SJCRH30 (cell line): ENCODE results near the gene GP9. TPM values are rescaled to one million over a fixed set of nuclear protein-coding genes. Genes with fewer than 3 reads are reported as not detected.

Experiments
- DNase-seq, 2 experiments: peaks; one replicate each; pipeline ENCODE4 v3.0.0-alpha.2; 2015 to 2020
- H3K27ac ChIP-seq: fragments of 250-450 bp; sonication (Bioruptor Pico); 2 replicates; pipeline ENCODE4 v1.5.1; 2020; ENCODE audit warnings: mild to moderate bottlenecking, moderate library complexity
- H3K27me3 ChIP-seq: fragments of 250-450 bp; sonication (Bioruptor Pico); 2 replicates; pipeline ENCODE4 v1.5.1; 2020; ENCODE audit warnings: mild to moderate bottlenecking, moderate library complexity
- H3K36me3 ChIP-seq: fragments of 250-450 bp; sonication (Bioruptor Pico); 2 replicates; pipeline ENCODE4 v1.5.1; 2020; ENCODE audit warnings: mild to moderate bottlenecking, moderate library complexity
- H3K4me1 ChIP-seq: fragments of 250-450 bp; sonication (Bioruptor Pico); 2 replicates; pipeline ENCODE4 v1.5.1; 2020; ENCODE audit warnings: mild to moderate bottlenecking, moderate library complexity
- H3K4me3 ChIP-seq: fragments of 250-450 bp; sonication (Bioruptor Pico); 2 replicates; pipeline ENCODE4 v1.5.1; 2020; ENCODE audit warnings: mild to moderate bottlenecking, moderate library complexity
- H3K9me3 ChIP-seq: fragments of 250-450 bp; sonication (Bioruptor Pico); replicated peaks from 2 replicates; pipeline ENCODE4 v1.5.1; 2020; ENCODE audit warnings: mild to moderate bottlenecking, moderate library complexity
- total RNA-seq: library from RNA; depleted of rRNA; stranded (reverse); fragments of >200 nt; shearing (Covaris generic); gene quantifications from 2 replicates; pipeline ENCODE4 v1.2.3, GENCODE V29; 2014

The GP9 gene
- total RNA-seq, 1 experiment from 2014 or later, result not detected

DNA sequence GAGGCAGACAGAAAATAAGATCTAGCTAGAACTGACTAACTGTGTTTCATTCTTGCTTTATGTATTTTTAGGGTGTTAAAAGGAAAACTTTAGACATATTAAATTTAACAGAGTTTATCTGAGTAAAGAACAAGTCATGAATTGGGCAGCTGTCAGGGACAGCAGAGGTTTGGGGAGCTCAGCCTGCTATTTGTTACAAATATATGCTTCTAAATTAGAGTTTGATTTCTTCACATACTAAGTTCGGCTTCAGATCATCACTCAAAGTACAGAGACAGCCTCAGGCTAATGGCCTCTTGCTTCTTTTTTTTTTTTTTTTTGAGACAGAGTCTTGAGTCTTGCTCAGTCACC is 37.6 kb upstream of the GP9 start:
- Histone ChIP-seq H3K4me3 (no peak overlapping the region), H3K27ac (no peak overlapping the region), H3K9me3 (no peaks in the 10 kb centered on the region), H3K27me3 (no peaks in the 10 kb centered on the region), H3K4me1 (0 out of 2 replicates have a peak, but pooled peaks cover 2% of the 10 kb centered on the region), H3K36me3 (no peaks in the 10 kb centered on the region)
- DNase-seq, result no peak

- H3K36me3 ChIP-seq, result no peaks in the 10 kb centered on the region
- H3K4me3 ChIP-seq, result no peak overlapping the region
- H3K27ac ChIP-seq, result no peak overlapping the region
- 0 out of 2 replicates have a peak, but pooled peaks cover 2% of the 10 kb centered on the region for H3K4me1 ChIP-seq
- no peaks in the 10 kb centered on the region for H3K9me3 ChIP-seq
- no peaks in the 10 kb centered on the region for H3K27me3 ChIP-seq
- no peak for DNase-seq
Observed at GRCh38 chr3:129023909-129024308, 36.7 kb upstream of the GP9 start.

DNA sequence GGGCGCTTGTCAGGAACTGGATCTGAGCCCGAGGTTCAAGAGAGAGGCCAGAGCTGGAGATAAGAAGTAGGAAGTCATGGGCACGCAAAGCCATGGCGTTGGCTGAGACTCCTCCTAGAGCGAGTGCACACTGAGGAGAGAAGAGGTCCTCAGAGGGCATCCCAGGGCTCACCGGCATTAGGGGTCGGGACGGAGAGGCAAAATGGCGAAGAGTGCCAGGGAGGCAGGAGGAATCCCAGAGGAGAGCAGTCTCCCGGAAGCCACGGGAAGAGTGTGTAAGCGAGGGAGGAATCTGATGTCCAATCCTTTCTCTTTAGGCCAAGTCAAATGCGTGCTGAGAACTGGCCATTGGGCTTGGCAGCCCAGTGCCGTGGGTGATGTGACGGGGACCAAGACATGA is 35.5 kb upstream of the GP9 start:
- Histone ChIP-seq H3K27me3 (no peaks in the 10 kb centered on the region), H3K36me3 (no peaks in the 10 kb centered on the region), H3K9me3 (no peaks in the 10 kb centered on the region), H3K4me3 (no peak overlapping the region), H3K4me1 (0 out of 2 replicates have a peak, but pooled peaks cover 2% of the 10 kb centered on the region), H3K27ac (no peak overlapping the region)
- DNase-seq, result no peak

- H3K4me3 ChIP-seq, result no peak overlapping the region
- no peaks in the 10 kb centered on the region for H3K9me3 ChIP-seq
- H3K27ac ChIP-seq, result no peak overlapping the region
- H3K4me1 ChIP-seq, result 0 out of 2 replicates have a peak, but pooled peaks cover 2% of the 10 kb centered on the region
- DNase-seq, result no peak
- H3K36me3 ChIP-seq, result no peaks in the 10 kb centered on the region
- H3K27me3 ChIP-seq, result no peaks in the 10 kb centered on the region
Observed at GRCh38 chr3:129025691-129026435, 34.7 kb upstream of the GP9 start.

GRCh38 chr3:129026728-129027543 is 33.6 kb upstream of the GP9 start:
- no peaks in the 10 kb centered on the region for H3K36me3 ChIP-seq
- H3K27me3 ChIP-seq, result no peaks in the 10 kb centered on the region
- H3K4me3 ChIP-seq, result peak overlapping the region; percentile 20
- no peak overlapping the region for H3K27ac ChIP-seq
- H3K4me1 ChIP-seq, result peaks cover 10% of the 10 kb centered on the region; the same call in 1 of the 2 replicates
- DNase-seq, result peak; percentile 83 to 87
- no peaks in the 10 kb centered on the region for H3K9me3 ChIP-seq

DNA sequence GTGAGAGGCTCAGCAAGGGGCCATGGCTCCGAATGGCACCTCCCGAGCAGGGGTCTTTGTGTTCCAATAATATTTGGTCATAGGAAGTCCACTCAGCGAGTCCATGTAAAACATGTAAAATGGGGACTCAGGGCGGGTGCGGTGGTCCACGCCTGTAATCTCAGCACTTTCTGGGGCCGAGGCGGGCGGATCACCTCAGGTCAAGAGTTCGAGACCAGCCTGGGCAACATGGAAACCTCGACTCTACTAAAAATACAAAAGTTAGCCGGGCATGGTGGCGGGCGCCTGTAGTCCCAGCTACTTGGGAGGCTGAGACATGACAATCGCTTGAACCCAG is 33.1 kb upstream of the GP9 start:
- Histone ChIP-seq H3K4me3 (peak overlapping the region; percentile 20; the same call in 1 of the 2 replicates), H3K9me3 (no peaks in the 10 kb centered on the region), H3K4me1 (peaks cover 14% of the 10 kb centered on the region), H3K36me3 (no peaks in the 10 kb centered on the region), H3K27me3 (no peaks in the 10 kb centered on the region), H3K27ac (no peak overlapping the region)
- no peak for DNase-seq

DNA sequence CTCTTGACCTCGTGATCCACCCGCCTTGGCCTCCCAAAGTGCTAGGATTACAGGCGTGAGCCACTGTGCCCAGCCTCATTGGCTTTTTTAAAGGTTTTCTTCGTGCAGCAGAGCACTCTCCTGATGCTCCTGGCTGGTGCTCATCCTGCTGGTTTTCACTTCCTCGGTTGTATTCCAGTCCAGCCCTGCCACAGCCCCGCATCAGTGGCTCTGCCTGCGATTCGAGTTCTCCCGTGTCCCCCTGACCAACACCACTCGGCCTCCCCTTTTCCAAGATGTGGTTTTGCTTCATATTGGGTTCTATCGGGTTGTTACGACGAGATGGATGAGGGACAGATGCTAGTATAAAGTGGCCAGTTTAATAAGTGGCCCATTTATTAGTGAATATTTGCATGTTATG is 31.7 kb upstream of the GP9 start:
- no peak for DNase-seq
- Histone ChIP-seq H3K27me3 (no peaks in the 10 kb centered on the region), H3K4me3 (no peak overlapping the region), H3K27ac (no peak overlapping the region), H3K36me3 (no peaks in the 10 kb centered on the region), H3K4me1 (peaks cover 17% of the 10 kb centered on the region), H3K9me3 (no peaks in the 10 kb centered on the region)

GRCh38 chr3:129030611-129031010 is 30.0 kb upstream of the GP9 start:
- Histone ChIP-seq H3K9me3 (no peaks in the 10 kb centered on the region), H3K36me3 (no peaks in the 10 kb centered on the region), H3K4me3 (no peak overlapping the region), H3K27me3 (no peaks in the 10 kb centered on the region), H3K27ac (no peak overlapping the region), H3K4me1 (peaks cover 17% of the 10 kb centered on the region)
- no peak for DNase-seq

DNA sequence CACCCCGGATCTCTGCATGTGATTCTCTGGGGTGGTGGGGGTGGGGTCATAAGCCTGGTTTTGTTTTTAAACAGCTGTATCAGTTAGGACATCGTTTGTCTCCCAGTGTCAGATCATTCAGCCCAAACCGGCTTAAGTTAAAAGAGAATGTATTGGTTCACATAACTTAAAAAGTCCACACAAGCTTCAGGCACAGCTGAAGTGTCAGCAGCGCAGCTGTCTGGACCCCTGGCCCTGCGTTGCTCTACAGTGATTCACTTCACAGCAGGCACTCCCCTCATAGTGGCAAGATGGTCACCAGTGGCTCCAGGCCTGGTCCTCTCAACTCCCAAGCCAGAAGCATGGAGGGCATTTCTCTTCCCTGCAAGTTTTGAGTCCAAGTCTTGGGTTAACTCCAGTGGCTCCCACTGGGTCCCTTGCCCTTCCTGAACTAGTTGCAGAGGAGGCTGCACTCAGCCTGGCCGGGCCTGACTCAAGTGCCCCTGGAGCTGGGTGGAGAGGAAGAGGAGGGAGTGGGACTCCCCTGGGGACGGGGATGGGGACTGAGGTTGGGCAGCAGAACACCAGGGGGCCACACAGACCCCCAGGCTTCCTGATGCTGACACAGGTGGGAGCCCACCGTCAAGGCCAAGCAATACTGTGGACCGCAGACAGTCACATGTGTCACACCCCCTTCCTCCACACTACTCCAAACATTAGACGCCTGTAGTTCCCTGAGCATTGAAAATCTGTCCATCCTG is 28.9 kb upstream of the GP9 start:
- H3K9me3 ChIP-seq, result no peaks in the 10 kb centered on the region
- no peak overlapping the region for H3K4me3 ChIP-seq
- H3K36me3 ChIP-seq, result no peaks in the 10 kb centered on the region
- H3K27ac ChIP-seq, result no peak overlapping the region; the same call in 1 of the 2 replicates
- peak; percentile 47 to 57 for DNase-seq
- peaks cover 17% of the 10 kb centered on the region for H3K4me1 ChIP-seq
- no peaks in the 10 kb centered on the region for H3K27me3 ChIP-seq

DNA sequence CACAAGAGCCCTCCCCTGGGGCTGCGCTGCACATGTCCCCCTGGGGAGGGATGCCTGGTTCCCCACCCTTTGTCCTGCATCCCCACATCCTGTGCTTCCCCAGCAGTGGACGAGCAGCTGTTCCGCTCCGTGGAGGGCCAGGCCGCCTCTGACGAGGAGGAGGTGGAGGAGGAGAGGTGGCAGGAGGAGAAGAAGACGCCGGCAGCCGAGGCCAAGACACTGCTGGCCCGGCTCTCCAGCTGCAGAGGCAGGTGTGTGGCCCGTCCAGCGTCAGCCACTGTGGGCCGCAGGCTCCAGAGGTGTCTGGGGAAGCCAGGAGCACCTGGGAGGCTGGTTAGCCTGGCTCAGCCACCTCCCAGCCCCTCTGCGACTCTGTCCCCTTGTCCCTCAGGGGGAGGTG is 27.9 kb upstream of the GP9 start:
- no peaks in the 10 kb centered on the region for H3K27me3 ChIP-seq
- no peaks in the 10 kb centered on the region for H3K9me3 ChIP-seq
- no peaks in the 10 kb centered on the region for H3K36me3 ChIP-seq
- H3K4me1 ChIP-seq, result peaks cover 15% of the 10 kb centered on the region
- no peak overlapping the region for H3K4me3 ChIP-seq
- peak; percentile 37 for DNase-seq
- H3K27ac ChIP-seq, result no peak overlapping the region

DNA sequence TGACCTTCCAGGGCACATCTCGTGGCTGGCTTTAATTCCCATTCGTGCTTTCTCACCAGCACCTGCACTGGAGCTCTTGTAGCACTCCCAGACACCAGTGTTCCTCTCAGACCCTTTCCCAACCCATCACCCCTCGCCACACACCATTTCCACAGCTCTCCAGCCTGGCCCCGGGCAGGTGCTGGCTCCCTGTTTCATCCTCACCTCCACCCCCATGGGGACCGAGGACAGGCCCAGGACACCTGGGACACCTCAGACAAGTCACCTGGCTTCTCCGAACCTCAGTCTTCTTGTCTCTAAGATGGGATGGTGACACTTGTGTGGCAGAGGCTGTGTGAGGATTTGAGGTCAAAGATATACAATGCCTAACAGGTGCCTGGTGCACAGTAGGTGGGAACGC is 27.4 kb upstream of the GP9 start:
- Histone ChIP-seq H3K27ac (no peak overlapping the region), H3K36me3 (no peaks in the 10 kb centered on the region), H3K9me3 (no peaks in the 10 kb centered on the region), H3K27me3 (no peaks in the 10 kb centered on the region), H3K4me3 (no peak overlapping the region), H3K4me1 (peaks cover 15% of the 10 kb centered on the region)
- DNase-seq, result no peak

DNA sequence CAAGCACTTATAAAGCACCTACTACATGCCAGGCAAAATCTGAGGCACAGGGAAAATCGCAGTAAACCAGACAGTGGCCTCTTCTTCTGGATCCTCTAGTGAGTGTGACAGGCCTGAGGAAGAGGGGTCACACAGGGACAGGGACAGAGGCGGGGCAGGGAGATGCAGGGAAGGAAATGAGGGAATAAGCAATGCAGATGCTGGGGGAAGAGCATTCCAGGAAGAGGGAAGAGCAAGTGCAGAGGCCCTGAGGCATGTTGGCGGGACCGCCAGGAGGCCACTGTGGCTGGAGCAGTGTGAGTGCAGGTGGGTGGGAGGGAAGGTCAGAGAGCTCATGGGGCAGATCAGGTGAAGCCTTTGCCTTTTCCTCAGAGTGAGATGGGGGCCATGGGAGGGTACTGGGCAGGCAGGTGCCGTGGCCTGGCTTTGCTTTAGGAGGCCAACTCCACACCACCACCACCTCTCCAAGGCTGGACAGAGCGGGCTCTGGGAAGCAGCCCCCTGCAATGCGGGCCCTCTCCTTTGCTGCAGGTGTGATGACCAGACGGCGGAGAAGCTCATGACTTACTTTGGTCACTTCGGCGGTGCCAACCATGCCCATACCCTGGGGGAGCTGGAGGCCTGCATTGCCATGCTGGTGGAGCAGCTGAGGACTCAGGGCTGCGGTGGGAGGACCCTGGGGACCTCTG is 26.8 kb upstream of the GP9 start:
- Histone ChIP-seq H3K36me3 (no peaks in the 10 kb centered on the region), H3K4me3 (no peak overlapping the region), H3K9me3 (no peaks in the 10 kb centered on the region), H3K27ac (no peak overlapping the region), H3K27me3 (no peaks in the 10 kb centered on the region), H3K4me1 (peaks cover 16% of the 10 kb centered on the region)
- no peak for DNase-seq

- no peak overlapping the region for H3K27ac ChIP-seq
- no peaks in the 10 kb centered on the region for H3K36me3 ChIP-seq
- no peaks in the 10 kb centered on the region for H3K27me3 ChIP-seq
- no peaks in the 10 kb centered on the region for H3K9me3 ChIP-seq
- H3K4me1 ChIP-seq, result peaks cover 24% of the 10 kb centered on the region
- H3K4me3 ChIP-seq, result no peak overlapping the region
- peak; percentile 19 to 38 for DNase-seq
Observed at GRCh38 chr3:129034642-129035041, 25.9 kb upstream of the GP9 start.

GRCh38 chr3:129035360-129036221 is 25.0 kb upstream of the GP9 start:
- no peaks in the 10 kb centered on the region for H3K36me3 ChIP-seq
- H3K27me3 ChIP-seq, result no peaks in the 10 kb centered on the region
- no peak overlapping the region for H3K27ac ChIP-seq
- no peak overlapping the region for H3K4me3 ChIP-seq
- no peak for DNase-seq
- H3K4me1 ChIP-seq, result peaks cover 30% of the 10 kb centered on the region
- no peaks in the 10 kb centered on the region for H3K9me3 ChIP-seq
